HepG2 (cell line): ENCODE measurements around the gene RPS10. TPM values are rescaled to one million over a fixed set of nuclear protein-coding genes. Genes with fewer than 3 reads are reported as not detected.
A peak's percentile ranks its signal among the peaks of the same experiment; 100 is the strongest.

ENCODE experiments used
- ARNT2 ChIP-seq: sonication (generic); formaldehyde crosslinking; IDR thresholded peaks from 2 replicates; pipeline ENCODE4 v1.8.0; 2022; ENCODE audit warnings: mild to moderate bottlenecking, low read depth, missing genetic modification reagents, moderate library complexity
- BORCS8-MEF2B ChIP-seq: sonication (generic); formaldehyde crosslinking; IDR thresholded peaks from 2 replicates; pipeline ENCODE4 v1.8.0; 2022; ENCODE audit warnings: mild to moderate bottlenecking, missing genetic modification reagents
- NFE2 ChIP-seq: sonication (generic); formaldehyde crosslinking; IDR thresholded peaks from 2 replicates; pipeline ENCODE4 v1.4.0; 2020; ENCODE audit warnings: missing genetic modification reagents
- RNF2 ChIP-seq: fragments of 450-650 bp; conservative IDR thresholded peaks from 2 replicates; pipeline ENCODE4 v1.6.1; 2016; ENCODE audit warnings: low read depth
- STAT5B ChIP-seq: sonication (generic); formaldehyde crosslinking; IDR thresholded peaks from 2 replicates; pipeline ENCODE4 v1.4.0; 2020; ENCODE audit warnings: missing genetic modification reagents
- SYNCRIP ChIP-seq: fragments of 200-400 bp; formaldehyde crosslinking; IDR thresholded peaks from 2 replicates; pipeline ENCODE4 v1.6.1; 2018; ENCODE audit warnings: mild to moderate bottlenecking, low read depth, low read length; ENCODE audit not compliant: insufficient read depth
- WIZ ChIP-seq: sonication (generic); formaldehyde crosslinking; IDR thresholded peaks from 2 replicates; pipeline ENCODE4 v1.5.1; 2020; ENCODE audit warnings: mild to moderate bottlenecking, missing genetic modification reagents
- ZBTB8A ChIP-seq: sonication (generic); formaldehyde crosslinking; IDR thresholded peaks from 2 replicates; pipeline ENCODE4 v1.4.0; 2020; ENCODE audit warnings: mild to moderate bottlenecking, low read depth, missing genetic modification reagents, borderline replicate concordance
- ZHX2 ChIP-seq, 2 experiments: sonication (generic) in 1 of 2; formaldehyde crosslinking in 1 of 2; IDR thresholded peaks; 2 replicates each; pipeline versions ENCODE4 v1.6.1 to v1.9.0; 2014 to 2022; ENCODE audit warnings: antibody characterized with exemption in 1 of 2, borderline replicate concordance in 1 of 2, inconsistent platforms in 1 of 2, low read depth in 1 of 2, missing genetic modification reagents in 1 of 2
- ZNF205 ChIP-seq: IDR thresholded peaks from 2 replicates; pipeline ENCODE4 v1.6.1; 2018; ENCODE audit warnings: missing biosample characterization, missing genetic modification reagents
- ZNF343 ChIP-seq: sonication (generic); formaldehyde crosslinking; IDR thresholded peaks from 2 replicates; pipeline ENCODE4 v1.4.0; 2020; ENCODE audit warnings: mild to moderate bottlenecking, missing genetic modification reagents
- ZNF430 ChIP-seq: sonication (generic); formaldehyde crosslinking; IDR thresholded peaks from 2 replicates; pipeline ENCODE4 v1.9.0; 2021; ENCODE audit warnings: mild to moderate bottlenecking, missing genetic modification reagents
- ZNF567 ChIP-seq: sonication (generic); formaldehyde crosslinking; IDR thresholded peaks from 2 replicates; pipeline ENCODE4 v1.8.1; 2023; ENCODE audit warnings: mild to moderate bottlenecking, missing genetic modification reagents, borderline replicate concordance
- ZNF737 ChIP-seq: sonication (generic); formaldehyde crosslinking; IDR thresholded peaks from 2 replicates; pipeline ENCODE4 v1.5.0; 2020; ENCODE audit warnings: missing genetic modification reagents, mild to moderate bottlenecking, borderline replicate concordance
- ZNF768 ChIP-seq: sonication (generic); formaldehyde crosslinking; IDR thresholded peaks from 2 replicates; pipeline ENCODE4 v1.4.0; 2020; ENCODE audit warnings: missing genetic modification reagents
- ZNF772 ChIP-seq: sonication (generic); formaldehyde crosslinking; IDR thresholded peaks from 2 replicates; pipeline ENCODE4 v1.5.0; 2020; ENCODE audit warnings: mild to moderate bottlenecking, missing genetic modification reagents
- polyA plus RNA-seq, 8 experiments: library from polyadenylated mRNA; depleted of rRNA in 3 of 8; stranded (reverse) in 7 of 8; unstranded in 1 of 8; fragments of >200 nt; fragmentation: Illumina TruSeq in 4 of 8; extraction: Trizol in 4 of 8; gene quantifications; 2 replicates each; pipeline versions ENCODE4 v1.2.1 to v1.2.3, GENCODE V29; 2011 to 2016; ENCODE audit warnings: low read depth in 4 of 8, missing spikeins in 1 of 8, mixed read lengths in 1 of 8; ENCODE audit not compliant: insufficient read depth in 1 of 8
- total RNA-seq, 5 experiments: library from RNA; depleted of rRNA; stranded (reverse); fragments of >200 nt; fragmentation: Illumina TruSeq; extraction: Trizol; gene quantifications; 2 replicates each; pipeline ENCODE4 v1.2.3, GENCODE V29; 2016; ENCODE audit warnings: low read depth in 1 of 5
- TF ChIP-seq, protein P1 (sequence below): IDR thresholded peaks from 2 replicates; pipeline ENCODE4 v1.6.1; 2016; ENCODE audit warnings: missing biosample characterization, missing genetic modification reagents, low read depth
- TF ChIP-seq, protein P2 (sequence below): sonication (generic); formaldehyde crosslinking; IDR thresholded peaks from 2 replicates; pipeline ENCODE4 v1.8.1; 2022; ENCODE audit warnings: low read depth, mild to moderate bottlenecking, missing genetic modification reagents

The RPS10 gene
- total and polyA plus RNA-seq, 2 of the 13 experiments (the other 11 are each of a cell fraction or from before 2014, with no cell fraction given), result 2,909 to 4,648 TPM

DNA sequence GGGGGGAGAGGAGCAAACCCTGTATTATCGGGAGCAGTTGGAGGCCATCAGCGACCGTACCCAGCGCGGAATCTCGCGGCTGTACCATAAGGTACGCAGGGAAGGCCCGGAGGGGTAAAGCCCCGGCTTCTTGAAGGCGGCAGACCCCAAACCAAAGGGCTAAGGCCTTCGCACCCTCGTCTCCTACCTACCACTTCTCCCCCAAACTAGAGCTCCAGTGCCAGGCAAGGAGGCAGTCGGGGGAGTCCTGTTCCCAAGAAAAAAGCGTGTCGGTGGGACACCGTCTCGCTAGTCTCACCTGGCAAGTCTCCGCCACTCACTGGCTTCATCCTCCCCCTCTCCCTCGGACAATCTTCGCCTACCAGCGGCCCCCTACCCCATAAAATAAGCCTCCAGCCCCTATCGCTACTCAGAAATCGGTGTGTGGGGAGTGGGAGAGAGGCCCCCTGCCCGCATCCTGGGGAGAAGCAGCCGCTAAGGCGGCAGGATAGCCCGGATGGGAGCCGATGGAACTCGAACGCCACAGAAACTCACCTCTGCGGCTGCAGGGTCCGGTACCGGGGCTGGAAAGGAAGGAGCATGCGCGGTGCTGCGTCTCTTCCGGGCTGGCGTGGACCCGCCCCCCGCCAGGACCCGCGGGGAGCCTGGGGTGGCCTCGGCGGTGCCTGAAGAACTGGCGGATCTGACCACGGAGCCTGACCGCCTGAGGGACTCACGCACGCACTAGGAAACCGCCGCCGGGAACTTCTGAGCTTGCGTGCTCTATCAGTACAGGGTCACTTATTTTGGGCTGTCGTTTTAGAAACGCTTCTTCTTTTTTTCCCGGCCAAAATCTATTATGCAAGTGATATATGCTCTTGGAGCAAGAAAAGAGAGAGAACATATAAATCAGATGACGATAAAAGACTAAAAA, at the start of gene RPS10 (continued):
- TF ChIP-seq ZNF430 (peak; percentile 60; the same call in 1 of the 2 replicates), WIZ (CRISPR knock-in tag) (peak; percentile 88; the same call in 1 of the 2 replicates), ZNF772 (CRISPR knock-in tag) (peak; percentile 94), STAT5B (CRISPR knock-in tag) (no peak), ZNF205 (0 out of 2 replicates have a peak, but pooled peaks have one; percentile 12), SYNCRIP (no peak), ZNF343 (CRISPR knock-in tag) (0 out of 2 replicates have a peak, but pooled peaks have one; percentile 10), ZBTB8A (CRISPR knock-in tag) (0 out of 2 replicates have a peak, but pooled peaks have one; percentile 11), RNF2 (0 out of 2 replicates have a peak, but pooled peaks have one; percentile 46), NFE2 (CRISPR knock-in tag) (no peak), BORCS8-MEF2B (peak; percentile 79), ZNF737 (CRISPR knock-in tag) (peak; percentile 78; the same call in 1 of the 2 replicates), ARNT2 (CRISPR knock-in tag) (peak; percentile 66; the same call in 1 of the 2 replicates), ZNF567 (CRISPR knock-in tag) (peak; percentile 5; the same call in 1 of the 2 replicates), ZNF768 (peak; percentile 63; the same call in 1 of the 2 replicates), ZHX2 (IDR thresholded peaks at IDR 0.05; ENCODE audit: low read depth) (no peak), ZHX2 (CRISPR knock-in tag; IDR thresholded peaks at IDR 0.05; ENCODE audit: borderline replicate concordance) (no peak)
- TF ChIP-seq, protein P1, sequence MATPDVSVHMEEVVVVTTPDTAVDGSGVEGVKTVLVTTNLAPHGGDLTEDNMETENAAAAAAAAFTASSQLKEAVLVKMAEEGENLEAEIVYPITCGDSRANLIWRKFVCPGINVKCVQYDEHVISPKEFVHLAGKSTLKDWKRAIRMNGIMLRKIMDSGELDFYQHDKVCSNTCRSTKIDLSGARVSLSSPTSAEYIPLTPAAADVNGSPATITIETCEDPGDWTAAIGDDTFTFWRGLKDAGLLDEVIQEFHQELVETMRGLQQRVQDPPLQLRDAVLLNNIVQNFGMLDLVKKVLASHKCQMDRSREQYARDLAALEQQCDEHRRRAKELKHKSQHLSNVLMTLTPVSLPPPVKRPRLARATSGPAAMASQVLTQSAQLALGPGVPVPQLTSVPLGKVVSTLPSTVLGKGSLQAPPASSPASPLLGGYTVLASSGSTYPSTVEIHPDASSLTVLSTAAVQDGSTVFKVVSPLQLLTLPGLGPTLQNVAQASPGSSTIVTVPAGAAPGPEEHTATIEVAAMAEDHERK (CRISPR knock-in tag), result 0 out of 2 replicates have a peak, but pooled peaks have one; percentile 72
- TF ChIP-seq, protein P2, sequence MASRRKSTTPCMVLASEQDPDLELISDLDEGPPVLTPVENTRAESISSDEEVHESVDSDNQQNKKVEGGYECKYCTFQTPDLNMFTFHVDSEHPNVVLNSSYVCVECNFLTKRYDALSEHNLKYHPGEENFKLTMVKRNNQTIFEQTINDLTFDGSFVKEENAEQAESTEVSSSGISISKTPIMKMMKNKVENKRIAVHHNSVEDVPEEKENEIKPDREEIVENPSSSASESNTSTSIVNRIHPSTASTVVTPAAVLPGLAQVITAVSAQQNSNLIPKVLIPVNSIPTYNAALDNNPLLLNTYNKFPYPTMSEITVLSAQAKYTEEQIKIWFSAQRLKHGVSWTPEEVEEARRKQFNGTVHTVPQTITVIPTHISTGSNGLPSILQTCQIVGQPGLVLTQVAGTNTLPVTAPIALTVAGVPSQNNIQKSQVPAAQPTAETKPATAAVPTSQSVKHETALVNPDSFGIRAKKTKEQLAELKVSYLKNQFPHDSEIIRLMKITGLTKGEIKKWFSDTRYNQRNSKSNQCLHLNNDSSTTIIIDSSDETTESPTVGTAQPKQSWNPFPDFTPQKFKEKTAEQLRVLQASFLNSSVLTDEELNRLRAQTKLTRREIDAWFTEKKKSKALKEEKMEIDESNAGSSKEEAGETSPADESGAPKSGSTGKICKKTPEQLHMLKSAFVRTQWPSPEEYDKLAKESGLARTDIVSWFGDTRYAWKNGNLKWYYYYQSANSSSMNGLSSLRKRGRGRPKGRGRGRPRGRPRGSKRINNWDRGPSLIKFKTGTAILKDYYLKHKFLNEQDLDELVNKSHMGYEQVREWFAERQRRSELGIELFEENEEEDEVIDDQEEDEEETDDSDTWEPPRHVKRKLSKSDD (CRISPR knock-in tag), result no peak
